HCT116 (cell line): ENCODE results near the gene ATP5F1D. TPM values are rescaled to one million over a fixed set of nuclear protein-coding genes. Genes with fewer than 3 reads are reported as not detected.

Source experiments
- ATAC-seq: fragments of 200-7000 bp; cut with Tn5 transposase; 2 replicates; pipeline ENCODE4 v1.9.1; 2020; ENCODE audit warnings: mild to moderate bottlenecking, moderate library complexity
- BruUV-seq: library from RNA; stranded (reverse); fragments of 400-500 nt; replicated peaks from 2 replicates; lab custom pipeline; 2021; lab: Mats Ljungman, UMichigan
- CTCF ChIA-PET: fragments of 300-600 bp; sonication (Branson Sonifier 250); formaldehyde crosslinking; loops from one replicate; lab custom pipeline; 2021; ENCODE audit warnings: antibody characterized with exemption; lab: Charles Lee
- POLR2A ChIA-PET: fragments of 300-600, 350-600 bp; sonication (Branson Sonifier 250); formaldehyde crosslinking; loops from one replicate; lab custom pipeline; 2021; ENCODE audit warnings: antibody characterized with exemption; lab: Charles Lee
- RAD21 ChIA-PET, 2 experiments: fragments of 300-600 bp; sonication (Branson Sonifier 250); formaldehyde crosslinking; loops; one replicate each; lab custom pipeline; 2023; ENCODE audit warnings: low total read pairs in 2 of 2; ENCODE audit not compliant: uncharacterized antibody in 2 of 2, unreplicated experiment in 2 of 2, low non-redundant PET in 1 of 2; lab: Charles Lee
- DNase-seq: peaks from one replicate; pipeline ENCODE4 v3.0.0-alpha.2; 2010; ENCODE audit warnings: low read depth, low spot score
- H2AFZ ChIP-seq: fragments of 200-600 bp; shearing (Covaris generic), sonication (generic); 2 replicates; pipeline ENCODE4 v1.6.1; 2017; ENCODE audit warnings: low read depth, mixed run types, mixed read lengths, antibody characterized with exemption, low read length; ENCODE audit not compliant: poor library complexity, severe bottlenecking
- H3K27ac ChIP-seq: 2 replicates; pipeline ENCODE4 v1.5.1; 2012; ENCODE audit warnings: low read depth, low read length
- H3K27me3 ChIP-seq: fragments of 200-600 bp; sonication (generic); 2 replicates; pipeline ENCODE4 v1.6.1; 2016; ENCODE audit warnings: mixed run types, low read length, mixed read lengths; ENCODE audit not compliant: insufficient read depth
- H3K36me3 ChIP-seq, 2 experiments: fragments of 200-500 bp in 1 of 2; fragments of 200-600 bp in 1 of 2; sonication (Bioruptor generic) in 1 of 2; sonication (generic) in 1 of 2; 2 replicates each; pipeline versions ENCODE4 v1.5.1 to v1.6.1; 2014 to 2016; ENCODE audit warnings: low read length in 2 of 2, inconsistent platforms in 1 of 2, mixed read lengths in 1 of 2, mixed run types in 1 of 2; ENCODE audit not compliant: insufficient read depth in 2 of 2, control insufficient read depth in 1 of 2
- H3K4me1 ChIP-seq, 2 experiments: fragments of 200-600 bp in 1 of 2; sonication (generic) in 1 of 2; 2 replicates each; pipeline versions ENCODE4 v1.5.1 to v1.6.1; 2012 to 2017; ENCODE audit warnings: low read length in 2 of 2, inconsistent platforms in 1 of 2, mild to moderate bottlenecking in 1 of 2, mixed read lengths in 1 of 2, mixed run types in 1 of 2, moderate library complexity in 1 of 2; ENCODE audit not compliant: insufficient read depth in 2 of 2, control insufficient read depth in 1 of 2
- H3K4me2 ChIP-seq: fragments of 200-600 bp; sonication (generic); 2 replicates; pipeline ENCODE4 v1.6.1; 2017; ENCODE audit warnings: mixed run types, low read length, mixed read lengths
- H3K4me3 ChIP-seq, 2 experiments: fragments of 200-600 bp in 1 of 2; sonication (generic) in 1 of 2; replicated peaks in 1 of 2; 2 replicates each; pipeline ENCODE4 v1.5.1; 2011 to 2016; ENCODE audit warnings: low read length in 2 of 2, control low read depth in 1 of 2, low read depth in 1 of 2, mild to moderate bottlenecking in 1 of 2, mixed read lengths in 1 of 2, mixed run types in 1 of 2
- H3K79me2 ChIP-seq: fragments of 200-600 bp; sonication (generic); 2 replicates; pipeline ENCODE4 v1.6.1; 2017; ENCODE audit warnings: mild to moderate bottlenecking, mixed run types, low read length, moderate library complexity, mixed read lengths; ENCODE audit not compliant: insufficient read depth
- H3K9ac ChIP-seq: fragments of 200-600 bp; sonication (generic); 2 replicates; pipeline ENCODE4 v1.6.1; 2016; ENCODE audit warnings: low read length, mixed read lengths
- H3K9me2 ChIP-seq: fragments of 200-600 bp; sonication (generic), shearing (Covaris generic); 2 replicates; pipeline ENCODE4 v1.6.1; 2017; ENCODE audit warnings: mixed run types, mild to moderate bottlenecking, moderate library complexity; ENCODE audit not compliant: insufficient read depth
- H3K9me3 ChIP-seq, 2 experiments: fragments of 200-500 bp in 1 of 2; fragments of 200-600 bp in 1 of 2; sonication (Bioruptor generic) in 1 of 2; sonication (generic) in 1 of 2; 2 replicates each; pipeline ENCODE4 v1.6.1; 2014 to 2017; ENCODE audit warnings: low read length in 2 of 2, mixed read lengths in 2 of 2, inconsistent platforms in 1 of 2, low read depth in 1 of 2, mild to moderate bottlenecking in 1 of 2, mixed run types in 1 of 2, moderate library complexity in 1 of 2; ENCODE audit not compliant: control insufficient read depth in 1 of 2, insufficient read depth in 1 of 2
- H4K20me1 ChIP-seq: fragments of 200-600 bp; sonication (generic), shearing (Covaris generic); 2 replicates; pipeline ENCODE4 v1.6.1; 2017; ENCODE audit warnings: mixed run types, mild to moderate bottlenecking, moderate library complexity; ENCODE audit not compliant: insufficient read depth
- intact Hi-C: fragments of 100-400 bp; cut with micrococcal nuclease; formaldehyde crosslinking; loops from 2 replicates; pipeline ENCODE4 v1.10.0; 2022
- total RNA-seq: library from RNA; stranded (reverse); gene quantifications from one replicate; pipeline ENCODE4 v1.2.1, GENCODE V29; 2021; ENCODE audit not compliant: unreplicated experiment
- TF ChIP-seq, protein P1 (sequence below), 3 experiments: fragments of 200-600 bp in 1 of 3; sonication (generic) in 1 of 3; IDR thresholded peaks in 2 of 3; conservative IDR thresholded peaks in 1 of 3; 2 replicates each; pipeline ENCODE4 v1.5.1; 2012 to 2017; ENCODE audit warnings: low read depth in 2 of 3, low read length in 2 of 3, antibody characterized with exemption in 1 of 3, borderline replicate concordance in 1 of 3, control low read depth in 1 of 3, mild to moderate bottlenecking in 1 of 3, mixed read lengths in 1 of 3, mixed run types in 1 of 3, moderate library complexity in 1 of 3; ENCODE audit not compliant: insufficient read depth in 1 of 3
- TF ChIP-seq, protein P2 (sequence below): IDR thresholded peaks from 2 replicates; pipeline ENCODE4 v1.6.1; 2012; ENCODE audit warnings: low read depth

Gene ATP5F1D
- total RNA-seq, 1 experiment from 2014 or later = 428 TPM

DNA sequence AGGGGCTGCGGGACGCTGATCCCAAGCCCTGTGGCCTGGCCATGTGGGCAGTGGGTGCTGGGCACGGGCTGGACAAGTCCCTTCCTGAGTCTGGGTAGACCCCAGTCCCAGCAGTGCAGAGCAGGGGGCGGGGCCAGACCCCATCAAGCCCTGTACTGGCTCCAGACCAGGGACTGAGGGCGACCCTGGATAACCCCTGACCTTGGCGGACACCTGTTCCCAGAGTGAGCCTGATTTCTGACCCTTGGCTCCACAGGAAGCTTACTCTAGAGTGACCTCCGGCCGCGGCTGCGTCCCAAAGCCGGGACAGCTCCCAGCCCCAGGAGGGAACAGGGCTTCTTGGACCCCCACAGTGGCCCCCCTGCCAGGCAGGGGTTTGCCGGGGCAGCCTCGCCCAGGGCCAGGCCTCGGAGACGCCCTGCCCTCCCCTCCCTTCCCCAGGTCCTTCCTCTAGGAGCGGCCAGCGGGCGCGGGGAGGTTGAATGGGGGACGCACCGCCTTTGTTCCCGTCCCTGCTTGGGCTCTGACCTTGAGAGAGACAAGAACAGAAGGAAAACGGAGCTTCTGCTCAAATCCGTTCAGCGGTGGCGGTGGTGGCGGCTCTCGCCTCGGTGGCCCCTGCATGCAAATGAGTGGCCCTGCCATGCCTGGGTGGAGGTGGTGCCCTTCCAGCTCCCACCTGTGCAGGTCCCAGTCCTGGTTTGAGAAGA lies 41.8 kb downstream of the ATP5F1D start:
- DNase-seq (no peak), ATAC-seq (no peak)
- H4K20me1 ChIP-seq = no peaks in the 10 kb centered on the region
- H2AFZ ChIP-seq = no peak overlapping the region
- no peak overlapping the region for H3K27ac ChIP-seq
- TF ChIP-seq, protein P1, sequence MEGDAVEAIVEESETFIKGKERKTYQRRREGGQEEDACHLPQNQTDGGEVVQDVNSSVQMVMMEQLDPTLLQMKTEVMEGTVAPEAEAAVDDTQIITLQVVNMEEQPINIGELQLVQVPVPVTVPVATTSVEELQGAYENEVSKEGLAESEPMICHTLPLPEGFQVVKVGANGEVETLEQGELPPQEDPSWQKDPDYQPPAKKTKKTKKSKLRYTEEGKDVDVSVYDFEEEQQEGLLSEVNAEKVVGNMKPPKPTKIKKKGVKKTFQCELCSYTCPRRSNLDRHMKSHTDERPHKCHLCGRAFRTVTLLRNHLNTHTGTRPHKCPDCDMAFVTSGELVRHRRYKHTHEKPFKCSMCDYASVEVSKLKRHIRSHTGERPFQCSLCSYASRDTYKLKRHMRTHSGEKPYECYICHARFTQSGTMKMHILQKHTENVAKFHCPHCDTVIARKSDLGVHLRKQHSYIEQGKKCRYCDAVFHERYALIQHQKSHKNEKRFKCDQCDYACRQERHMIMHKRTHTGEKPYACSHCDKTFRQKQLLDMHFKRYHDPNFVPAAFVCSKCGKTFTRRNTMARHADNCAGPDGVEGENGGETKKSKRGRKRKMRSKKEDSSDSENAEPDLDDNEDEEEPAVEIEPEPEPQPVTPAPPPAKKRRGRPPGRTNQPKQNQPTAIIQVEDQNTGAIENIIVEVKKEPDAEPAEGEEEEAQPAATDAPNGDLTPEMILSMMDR (IDR thresholded peaks at IDR 0.05 in 2 of 3, conservative IDR thresholded peaks at IDR 0.05 in 1 of 3; ENCODE audit: borderline replicate concordance in 1 of 3, insufficient read depth in 1 of 3, low read depth in 2 of 3, low read length in 2 of 3) = no peak
- TF ChIP-seq, protein P2, sequence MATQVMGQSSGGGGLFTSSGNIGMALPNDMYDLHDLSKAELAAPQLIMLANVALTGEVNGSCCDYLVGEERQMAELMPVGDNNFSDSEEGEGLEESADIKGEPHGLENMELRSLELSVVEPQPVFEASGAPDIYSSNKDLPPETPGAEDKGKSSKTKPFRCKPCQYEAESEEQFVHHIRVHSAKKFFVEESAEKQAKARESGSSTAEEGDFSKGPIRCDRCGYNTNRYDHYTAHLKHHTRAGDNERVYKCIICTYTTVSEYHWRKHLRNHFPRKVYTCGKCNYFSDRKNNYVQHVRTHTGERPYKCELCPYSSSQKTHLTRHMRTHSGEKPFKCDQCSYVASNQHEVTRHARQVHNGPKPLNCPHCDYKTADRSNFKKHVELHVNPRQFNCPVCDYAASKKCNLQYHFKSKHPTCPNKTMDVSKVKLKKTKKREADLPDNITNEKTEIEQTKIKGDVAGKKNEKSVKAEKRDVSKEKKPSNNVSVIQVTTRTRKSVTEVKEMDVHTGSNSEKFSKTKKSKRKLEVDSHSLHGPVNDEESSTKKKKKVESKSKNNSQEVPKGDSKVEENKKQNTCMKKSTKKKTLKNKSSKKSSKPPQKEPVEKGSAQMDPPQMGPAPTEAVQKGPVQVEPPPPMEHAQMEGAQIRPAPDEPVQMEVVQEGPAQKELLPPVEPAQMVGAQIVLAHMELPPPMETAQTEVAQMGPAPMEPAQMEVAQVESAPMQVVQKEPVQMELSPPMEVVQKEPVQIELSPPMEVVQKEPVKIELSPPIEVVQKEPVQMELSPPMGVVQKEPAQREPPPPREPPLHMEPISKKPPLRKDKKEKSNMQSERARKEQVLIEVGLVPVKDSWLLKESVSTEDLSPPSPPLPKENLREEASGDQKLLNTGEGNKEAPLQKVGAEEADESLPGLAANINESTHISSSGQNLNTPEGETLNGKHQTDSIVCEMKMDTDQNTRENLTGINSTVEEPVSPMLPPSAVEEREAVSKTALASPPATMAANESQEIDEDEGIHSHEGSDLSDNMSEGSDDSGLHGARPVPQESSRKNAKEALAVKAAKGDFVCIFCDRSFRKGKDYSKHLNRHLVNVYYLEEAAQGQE = no peak
- ChIA-PET RAD21 (no interaction called here), POLR2A (no interaction called here), CTCF (no interaction called here)
- intact Hi-C loops = no loop called here
- no TSS peak for BruUV-seq
- H3K9me3 ChIP-seq = no peaks in the 10 kb centered on the region
- peaks cover 0 to 7% of the 10 kb centered on the region in 2 experiments; a peak in 1 of 4 replicates for H3K36me3 ChIP-seq
- H3K4me2 ChIP-seq = no peak overlapping the region
- H3K27me3 ChIP-seq = no peaks in the 10 kb centered on the region
- no peak overlapping the region for H3K9ac ChIP-seq
- peaks cover 5 to 22% of the 10 kb centered on the region in 2 experiments; a peak in 2 of 4 replicates for H3K4me1 ChIP-seq
- no peaks in the 10 kb centered on the region for H3K9me2 ChIP-seq
- H3K79me2 ChIP-seq = no peaks in the 10 kb centered on the region; the same call in 1 of the 2 replicates
- H3K4me3 ChIP-seq = no peak overlapping the region
